RCC 7860 (cell line): Measurements from ENCODE around the gene NPEPL1.
"Not testable (repeated sequence)": the region's sequence is repeated elsewhere in the genome, so short reads cannot be mapped to it uniquely, and the experiment has no call there.

ENCODE experiments used
- DNase-seq: peaks from one replicate; pipeline ENCODE4 v3.0.0-alpha.2; 2015; ENCODE audit warnings: low spot score
- FAIRE-seq: peaks from 2 replicates; lab custom pipeline; 2012; peaks lifted over from hg19 to GRCh38; lab: Jason Lieb, UNC

The NPEPL1 gene

DNA sequence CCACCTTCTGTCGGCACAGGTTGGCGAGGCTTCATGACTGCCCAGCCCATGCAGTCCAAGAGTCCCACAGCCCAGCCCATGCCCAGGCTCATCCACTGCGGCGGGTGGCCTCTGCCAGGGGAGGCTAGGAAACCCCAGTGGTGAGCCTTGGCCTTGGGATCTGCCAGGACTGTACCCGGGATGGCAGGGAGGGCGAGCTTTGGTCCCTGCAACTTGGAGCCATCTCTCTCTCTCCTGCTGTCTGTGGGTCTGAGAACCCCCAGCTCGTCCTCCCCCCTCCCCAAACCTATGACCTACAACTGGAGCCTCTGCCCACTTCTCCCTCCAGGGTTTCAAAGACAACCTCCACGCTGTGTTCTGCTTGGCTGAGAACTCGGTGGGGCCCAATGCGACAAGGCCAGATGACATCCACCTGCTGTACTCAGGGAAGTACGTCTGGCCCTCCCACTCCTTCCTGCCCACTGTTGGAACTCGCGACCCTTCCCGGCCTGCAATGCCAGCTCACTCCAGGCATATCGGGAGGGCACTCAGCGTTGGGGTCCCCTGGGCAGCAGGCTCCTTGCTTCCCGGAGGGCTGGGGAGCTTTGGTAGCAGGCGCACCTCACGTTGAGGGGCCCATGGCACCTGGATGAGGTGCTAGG, 19.7 kb downstream of the NPEPL1 start:
- FAIRE-seq (no peak), DNase-seq (no peak)

DNA sequence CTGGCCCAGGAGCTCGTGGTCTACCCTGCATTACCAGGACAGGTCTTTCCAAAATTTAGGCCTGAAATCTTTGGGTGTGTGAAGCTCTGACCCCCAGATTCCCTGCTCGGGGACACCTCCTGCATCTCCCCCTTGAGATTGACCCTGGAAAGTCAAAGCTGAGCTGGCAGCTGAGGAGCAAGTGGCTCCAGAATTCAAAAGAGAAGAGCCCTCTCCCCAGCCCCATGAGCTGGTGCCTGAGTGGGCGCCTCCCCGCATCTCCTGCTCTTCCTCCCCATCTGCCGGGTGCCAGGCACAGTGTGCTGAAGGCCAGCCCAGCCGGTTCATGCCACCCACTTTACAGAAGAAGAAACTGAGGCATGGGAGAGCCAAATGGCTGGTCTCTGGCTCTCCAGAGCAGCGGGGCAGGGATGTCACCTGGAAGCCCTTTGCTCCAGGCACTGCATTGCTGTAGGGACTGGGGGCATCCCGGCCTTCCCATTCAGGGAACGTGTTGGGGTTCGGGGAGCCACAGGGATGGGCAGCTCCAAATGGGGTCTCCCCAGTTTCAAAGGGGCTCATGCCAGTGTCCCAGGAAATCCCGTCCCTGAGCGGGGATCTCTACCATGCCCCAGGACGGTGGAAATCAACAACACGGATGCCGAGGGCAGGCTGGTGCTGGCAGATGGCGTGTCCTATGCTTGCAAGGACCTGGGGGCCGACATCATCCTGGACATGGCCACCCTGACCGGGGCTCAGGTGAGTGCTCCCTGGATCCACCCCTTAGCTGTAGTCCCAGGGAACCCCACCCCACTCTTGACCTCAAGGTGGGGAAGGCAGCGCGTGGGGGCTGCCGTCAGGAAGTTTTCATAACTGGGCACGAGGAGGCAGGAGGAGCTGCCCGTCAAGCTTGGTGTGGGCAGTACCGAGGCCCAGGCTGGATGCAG, 20.5 kb downstream of the NPEPL1 start:
- FAIRE-seq (no peak), DNase-seq (no peak)

DNA sequence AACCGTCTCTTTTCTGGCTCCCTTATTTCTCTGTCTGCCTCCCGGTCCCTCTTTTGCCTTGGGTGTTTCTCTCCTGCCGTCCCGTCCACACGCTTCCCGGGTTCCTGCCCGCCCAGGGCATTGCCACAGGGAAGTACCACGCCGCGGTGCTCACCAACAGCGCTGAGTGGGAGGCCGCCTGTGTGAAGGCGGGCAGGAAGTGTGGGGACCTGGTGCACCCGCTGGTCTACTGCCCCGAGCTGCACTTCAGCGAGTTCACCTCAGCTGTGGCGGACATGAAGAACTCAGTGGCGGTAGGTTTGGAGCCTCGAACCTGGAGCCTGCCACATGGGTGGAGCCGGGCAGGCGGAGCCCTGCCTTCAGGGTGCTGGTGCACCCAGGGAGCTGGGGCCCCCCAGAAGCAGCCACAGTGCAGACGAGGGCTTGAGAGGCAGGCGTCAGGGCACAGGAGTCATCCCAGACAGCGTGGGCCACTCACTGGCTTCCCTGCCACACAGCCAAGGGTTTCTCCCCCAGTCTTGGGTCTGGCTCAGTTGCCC, 21.3 kb downstream of the NPEPL1 start:
- DNase-seq, result no peak
- FAIRE-seq, result no peak

DNA sequence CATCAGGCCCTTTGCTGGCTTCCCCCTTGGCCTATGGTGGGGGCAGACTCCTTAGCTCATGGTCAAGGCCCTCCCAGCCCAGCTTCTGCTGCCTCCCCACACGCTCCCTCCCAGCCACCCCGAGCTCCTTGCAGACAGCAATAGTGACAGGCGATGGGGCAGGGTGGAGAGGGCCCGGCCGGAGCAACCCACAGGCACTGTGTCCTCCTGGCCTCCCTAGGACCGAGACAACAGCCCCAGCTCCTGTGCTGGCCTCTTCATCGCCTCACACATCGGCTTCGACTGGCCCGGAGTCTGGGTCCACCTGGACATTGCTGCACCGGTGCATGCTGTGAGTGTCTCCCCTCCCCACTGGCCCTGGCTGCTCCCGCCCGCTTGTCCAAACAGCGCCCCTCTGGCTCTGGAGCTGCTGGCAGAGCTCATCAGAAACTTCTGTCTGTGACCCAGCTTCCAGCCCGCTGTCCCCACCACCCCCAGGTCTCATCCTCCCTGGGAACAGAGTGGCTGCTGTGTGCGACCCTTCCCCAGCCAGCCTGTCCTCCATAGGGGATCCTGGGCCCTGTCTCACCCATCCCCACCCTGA, 21.8 kb downstream of the NPEPL1 start:
- DNase-seq (no peak), FAIRE-seq (no peak)

DNA sequence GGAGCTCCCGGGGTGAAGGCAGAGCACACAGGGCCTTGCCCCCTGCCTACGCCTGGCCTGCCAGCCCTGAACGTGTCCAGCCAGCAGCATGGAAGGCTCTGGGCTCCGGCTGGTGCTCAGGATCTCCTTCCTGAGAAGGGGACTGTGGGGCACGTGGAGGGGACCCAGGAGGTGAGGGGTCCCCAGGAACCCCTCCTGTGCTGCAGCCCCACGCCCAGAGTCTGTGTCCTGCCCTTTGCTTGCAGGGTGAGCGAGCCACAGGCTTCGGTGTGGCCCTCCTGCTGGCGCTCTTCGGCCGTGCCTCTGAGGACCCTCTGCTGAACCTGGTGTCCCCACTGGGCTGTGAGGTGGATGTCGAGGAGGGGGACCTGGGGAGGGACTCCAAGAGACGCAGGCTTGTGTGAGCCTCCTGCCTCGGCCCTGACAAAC, 22.3 kb downstream of the NPEPL1 start:
- DNase-seq (no peak), FAIRE-seq (no peak)

DNA sequence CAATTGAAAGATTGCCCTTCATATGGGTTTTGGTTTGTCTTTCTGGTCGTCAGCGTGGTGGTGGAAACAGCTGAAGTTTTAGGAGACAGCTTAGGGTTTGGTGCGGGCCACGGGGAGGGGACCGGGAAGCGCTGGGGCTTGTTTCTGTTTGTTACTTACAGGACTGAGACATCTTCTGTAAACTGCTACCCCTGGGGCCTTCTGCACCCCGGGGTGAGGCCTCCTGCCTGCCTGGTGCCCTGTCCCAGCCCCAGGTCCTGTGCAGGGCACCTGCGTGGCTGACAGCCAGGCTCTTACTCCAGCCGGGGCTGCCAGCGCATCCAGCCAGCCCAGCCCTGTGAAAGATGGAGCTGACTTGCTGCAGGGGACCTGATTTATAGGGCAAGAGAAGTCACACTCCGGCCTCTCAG, 22.8 kb downstream of the NPEPL1 start:
- FAIRE-seq (no peak), DNase-seq (no peak)

DNA sequence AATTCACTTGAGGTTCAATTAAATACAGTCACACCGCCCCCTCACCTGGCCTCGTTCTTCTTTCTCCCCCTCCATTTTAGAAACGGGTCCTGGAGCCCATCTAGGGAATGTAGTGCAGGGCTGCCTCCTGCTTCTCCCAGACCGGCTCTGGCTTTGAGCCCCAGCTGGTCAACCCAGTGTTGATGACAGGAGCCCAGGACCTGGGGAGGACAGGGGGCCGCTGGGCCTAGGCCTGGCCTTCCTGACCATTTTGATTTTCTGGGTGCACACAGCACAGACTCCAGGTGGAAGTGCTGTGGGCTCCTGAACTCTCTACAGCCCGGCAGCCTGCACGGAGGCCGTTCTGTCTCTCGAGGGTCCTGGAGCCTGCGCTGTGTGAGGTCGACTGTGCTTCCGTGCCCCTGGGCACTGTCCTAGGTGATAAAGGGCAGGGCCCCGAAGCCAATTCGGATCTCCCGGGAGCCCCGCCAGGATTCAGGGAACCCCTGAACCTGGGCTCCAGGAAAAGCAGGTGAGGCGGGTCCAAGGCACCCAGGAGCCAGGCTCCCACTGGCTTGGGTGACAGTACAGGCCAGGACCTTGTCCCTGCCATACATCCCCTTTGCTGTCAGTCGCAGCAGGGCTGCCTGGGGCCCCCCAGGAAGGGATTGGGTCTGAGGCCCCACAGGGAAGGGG, 23.3 kb downstream of the NPEPL1 start:
- DNase-seq, result no peak
- FAIRE-seq, result no peak

DNA sequence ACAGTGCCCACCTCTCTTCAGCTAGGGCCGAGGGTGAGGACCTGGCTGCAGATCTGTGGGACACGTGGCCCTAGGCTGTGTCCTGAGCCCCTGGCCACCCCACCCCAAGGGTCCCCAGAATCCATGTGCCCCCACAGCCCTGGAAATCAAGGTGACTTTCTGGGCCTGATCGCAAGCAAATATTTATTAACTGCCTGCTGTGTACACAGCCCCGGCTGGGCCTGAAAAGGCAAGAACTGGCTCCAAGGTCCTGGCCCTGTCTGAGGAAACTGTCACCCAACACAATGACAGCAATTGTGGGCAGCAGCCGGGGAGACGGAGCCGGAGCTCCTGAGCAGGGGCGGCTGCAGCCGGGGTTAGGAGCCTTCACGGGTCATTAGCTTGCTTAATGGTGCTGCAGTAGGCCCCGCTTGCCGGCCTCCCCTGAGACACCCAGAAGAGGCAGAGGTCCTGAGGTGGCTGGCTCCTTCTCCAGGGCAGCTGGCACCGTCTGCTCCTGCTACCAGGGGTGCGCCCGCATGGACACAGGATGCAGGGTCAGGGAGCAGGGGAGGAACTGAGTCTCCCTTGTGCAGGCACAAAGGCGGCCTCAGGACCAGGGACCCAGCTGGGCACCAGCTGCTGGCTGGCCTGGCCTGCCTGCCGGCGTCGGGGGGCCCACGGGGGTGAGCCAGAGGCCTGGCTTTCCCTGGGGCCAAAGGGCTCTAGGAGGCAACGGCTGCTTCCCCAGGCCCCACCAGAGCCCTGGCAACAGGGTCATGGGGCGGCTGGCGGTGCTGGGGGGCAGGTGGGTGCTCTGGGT, 24.1 kb downstream of the NPEPL1 start:
- peak; percentile 62 for FAIRE-seq
- DNase-seq, result peak; percentile 34

DNA sequence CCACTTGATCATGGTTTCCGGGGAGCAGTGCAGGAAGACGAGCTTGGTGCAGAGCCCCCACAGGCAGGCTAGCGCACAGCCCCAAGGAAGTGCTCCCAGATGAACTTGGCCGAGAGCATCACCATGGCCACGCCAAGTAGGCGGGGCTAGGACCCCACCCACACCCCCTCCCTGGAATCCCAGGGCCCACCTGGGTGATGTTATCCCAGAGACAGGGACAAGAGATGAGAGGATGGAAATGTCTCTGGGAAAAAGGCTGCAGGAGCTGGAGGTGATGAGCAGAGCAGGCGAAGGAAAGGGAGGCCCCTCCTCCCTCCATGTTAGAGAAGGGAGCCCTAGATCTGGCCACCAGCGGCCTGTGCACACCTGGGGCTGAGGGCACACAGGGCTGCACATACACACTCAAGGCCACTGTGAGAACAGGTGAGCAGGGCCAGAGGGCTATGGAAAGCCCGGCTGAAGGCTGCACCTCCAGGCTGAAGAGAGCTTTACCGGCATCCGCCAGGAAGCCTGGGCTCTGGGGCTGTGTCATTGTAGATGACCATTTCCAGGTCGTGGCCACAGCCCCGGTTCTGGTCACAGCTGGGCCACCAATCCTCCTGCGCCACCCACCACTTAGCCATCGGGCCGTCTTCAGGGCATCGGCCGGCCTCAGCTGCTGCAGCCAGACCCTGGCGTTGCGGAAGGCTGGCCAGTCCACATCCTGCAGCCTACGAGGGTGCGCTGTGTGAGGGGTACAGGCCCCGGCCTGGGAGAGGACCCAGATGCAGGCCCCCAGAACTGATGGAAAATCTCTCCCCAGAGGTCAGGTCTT, 24.9 kb downstream of the NPEPL1 start:
- FAIRE-seq (no peak), DNase-seq (no peak)

DNA sequence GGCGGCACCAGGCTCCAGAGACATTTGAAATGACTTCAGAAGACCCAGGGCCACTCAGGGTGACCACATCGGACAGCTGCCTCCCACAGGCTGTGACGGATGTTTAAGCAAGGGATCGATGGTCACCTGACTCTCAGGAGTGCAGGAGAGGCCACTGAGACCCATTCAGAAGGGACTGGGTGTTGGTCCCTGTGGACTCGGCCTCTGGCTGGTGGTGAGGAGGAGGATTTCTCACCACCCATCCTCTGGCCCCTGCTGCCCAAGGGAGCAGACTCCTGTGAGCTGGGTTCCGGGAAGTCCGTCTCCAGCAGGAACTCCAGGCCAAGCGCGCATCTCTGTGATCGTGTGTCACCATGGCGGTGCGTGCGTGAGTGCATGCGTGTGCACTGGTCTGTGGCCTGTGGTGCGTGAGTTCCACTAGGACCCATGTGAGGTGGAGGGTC, 25.5 kb downstream of the NPEPL1 start:
- DNase-seq, result no peak
- FAIRE-seq, result no peak

DNA sequence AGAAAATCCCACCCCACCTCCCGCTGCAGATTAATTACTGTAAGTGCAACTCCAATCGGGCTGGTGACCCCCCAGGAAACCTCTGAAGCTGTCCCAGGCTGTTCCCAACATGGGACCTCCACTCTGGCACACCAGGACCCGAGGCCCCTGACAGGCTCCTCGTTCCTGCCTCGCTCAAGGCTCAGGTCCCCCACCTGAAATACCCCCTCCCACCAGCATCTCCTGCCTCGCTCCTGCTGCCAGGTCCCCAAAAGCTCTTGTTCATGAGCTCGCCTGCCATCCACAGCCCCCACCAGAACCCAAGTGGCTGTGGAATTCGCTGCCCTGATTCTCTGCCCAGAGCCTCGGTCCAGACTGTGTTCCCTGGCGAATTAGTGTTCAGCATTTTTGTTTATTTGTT, 26.1 kb downstream of the NPEPL1 start:
- DNase-seq (no peak), FAIRE-seq (no peak)

DNA sequence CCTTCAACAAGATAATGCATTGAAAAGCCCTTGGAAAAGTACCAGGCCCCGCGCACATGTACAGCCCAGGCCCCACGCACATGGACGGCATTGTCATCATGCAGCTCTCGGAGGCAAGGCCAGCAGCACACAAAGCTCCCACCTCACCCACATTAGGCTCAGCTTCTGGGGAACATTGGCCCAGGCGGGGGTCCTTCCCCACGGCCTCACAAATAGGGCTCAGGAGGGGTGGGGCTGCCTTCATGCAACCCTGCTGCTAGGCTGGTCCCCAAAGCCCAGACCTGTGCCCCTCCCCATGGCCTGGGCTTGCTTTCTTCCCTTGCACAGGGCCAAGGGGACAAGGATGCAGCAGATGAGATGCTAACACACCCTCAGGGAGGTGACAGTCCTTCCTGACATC, 26.7 kb downstream of the NPEPL1 start:
- no peak for FAIRE-seq
- no peak for DNase-seq

DNA sequence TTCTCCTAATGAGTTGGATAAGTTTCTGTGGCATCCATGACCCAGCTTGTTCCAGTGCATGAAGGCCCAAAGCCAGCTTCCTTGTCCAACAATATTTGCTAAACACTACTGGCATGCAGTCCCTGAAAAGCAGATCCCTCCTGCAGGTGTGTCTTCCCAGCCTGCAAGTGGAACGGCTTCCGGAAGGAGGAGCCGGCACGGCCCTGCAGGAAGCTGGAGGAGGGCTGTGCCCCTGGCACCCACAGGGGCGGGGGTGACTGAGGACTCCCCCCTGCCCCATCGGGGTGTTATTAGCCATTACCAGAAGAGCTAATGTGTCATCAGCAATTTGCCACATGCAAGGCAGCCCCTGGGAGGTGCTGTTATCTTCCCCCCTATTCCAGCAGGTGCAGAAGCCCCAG, 27.4 kb downstream of the NPEPL1 start:
- no peak for FAIRE-seq
- no peak for DNase-seq

DNA sequence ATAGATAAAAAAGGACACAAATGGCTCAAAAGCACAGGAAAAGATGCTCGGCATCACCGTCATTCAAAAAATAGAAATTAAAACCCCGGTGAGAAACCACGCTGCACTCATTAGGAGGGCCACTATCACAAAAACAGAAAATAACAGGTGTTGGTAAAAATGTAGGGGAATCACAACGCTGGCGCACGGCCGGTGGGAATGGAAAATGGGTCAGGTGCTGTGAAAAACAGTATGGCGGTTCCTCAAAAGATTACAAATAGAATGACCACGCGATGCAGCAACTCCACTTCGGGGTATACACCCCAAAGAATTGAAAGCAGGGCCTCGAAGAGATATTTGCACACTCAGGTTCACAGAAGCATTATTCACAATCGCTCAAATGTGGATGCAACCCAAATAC, 28.3 kb downstream of the NPEPL1 start:
- DNase-seq (no peak), FAIRE-seq (no peak)

DNA sequence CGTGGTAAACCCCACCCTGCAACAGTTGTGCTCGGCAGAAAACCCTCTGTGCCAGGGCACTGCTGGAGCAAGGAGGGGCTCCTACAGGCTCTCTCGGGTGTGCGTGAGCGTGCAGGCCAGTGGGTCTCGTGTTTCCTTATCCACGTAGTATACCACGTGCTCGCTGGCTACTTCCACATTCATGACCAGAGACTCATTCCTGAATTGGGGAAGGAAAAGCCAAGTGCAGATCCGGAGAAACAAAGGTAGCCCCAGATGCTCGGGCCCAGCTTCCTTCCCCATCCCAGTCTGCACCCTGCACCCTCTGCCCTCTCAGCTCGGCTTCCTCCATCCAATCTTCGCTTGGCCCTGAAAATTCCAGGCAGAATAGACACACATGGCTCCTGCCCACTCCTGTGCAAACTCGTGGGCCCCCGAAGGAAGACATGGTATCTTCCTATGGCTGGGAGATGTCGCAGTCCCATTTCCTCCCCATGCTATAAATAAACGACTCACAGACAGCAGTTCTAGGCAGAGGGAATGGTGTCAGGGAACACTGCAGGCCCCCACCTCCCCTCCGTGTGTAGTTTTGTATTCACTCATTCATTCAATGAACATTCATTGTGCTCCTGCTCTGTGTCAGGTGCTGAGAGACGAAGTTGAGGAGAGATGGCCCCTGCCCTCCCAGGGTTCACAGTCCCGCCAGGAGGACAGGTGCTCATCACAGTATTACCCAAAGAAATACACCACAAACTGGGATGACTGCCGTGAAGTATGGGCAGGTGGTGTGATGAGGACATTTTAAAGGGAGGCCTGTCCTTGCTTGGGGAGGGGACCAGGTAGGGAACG, 29.6 kb downstream of the NPEPL1 start:
- DNase-seq, result no peak
- FAIRE-seq, result no peak

DNA sequence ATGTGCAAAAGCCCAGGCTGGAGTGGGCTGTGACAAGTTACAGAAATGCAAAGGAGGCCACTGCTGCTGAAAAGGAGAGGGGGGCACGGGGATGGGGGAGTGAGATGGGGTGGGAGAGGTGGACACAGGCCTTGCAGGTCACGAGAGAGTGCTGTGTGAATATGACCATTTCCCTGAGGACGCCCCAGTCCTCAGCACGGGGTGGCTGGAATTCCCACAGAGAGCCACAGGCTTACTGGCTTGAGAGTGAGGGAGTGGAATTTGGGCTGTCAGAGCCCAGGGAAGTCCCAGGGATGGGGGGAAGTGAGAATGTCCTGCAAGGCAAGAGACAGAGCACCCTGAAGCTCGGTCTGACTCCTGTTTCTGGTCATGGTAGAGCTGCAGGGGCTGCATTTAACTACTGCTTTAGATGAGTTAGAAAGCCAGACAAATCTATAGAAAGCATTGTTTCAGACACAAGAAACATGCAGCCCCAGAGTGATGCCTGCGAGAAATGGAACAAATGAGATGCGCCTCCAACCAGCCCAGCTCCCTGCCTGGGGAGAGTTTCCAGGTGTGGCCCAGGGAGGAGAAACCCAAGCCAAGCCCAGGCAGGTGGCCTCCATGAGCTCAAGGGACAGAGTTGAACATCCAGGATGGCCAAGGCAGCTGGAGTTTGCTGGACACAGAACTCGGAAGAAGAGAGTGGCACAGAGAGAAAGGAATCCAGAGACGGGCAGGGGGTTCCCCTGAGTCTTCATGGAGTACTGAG, 30.5 kb downstream of the NPEPL1 start:
- DNase-seq, result no peak
- FAIRE-seq, result no peak

DNA sequence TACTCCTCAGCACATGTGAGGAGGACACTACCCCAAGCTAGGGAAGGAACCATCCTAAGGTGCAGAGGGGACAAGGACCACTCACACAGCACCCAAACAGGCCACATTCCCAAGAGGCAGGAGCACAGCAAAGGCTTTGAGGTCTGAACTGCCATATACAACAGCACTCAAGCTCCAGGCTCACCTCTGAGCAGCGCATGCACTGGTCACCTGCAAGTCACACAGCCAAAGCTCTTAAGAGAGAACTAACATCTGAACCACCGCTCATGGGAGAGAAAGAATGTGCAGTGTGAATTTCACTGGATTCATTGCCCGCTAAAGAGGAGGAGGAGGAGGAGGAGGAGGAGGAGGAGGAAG, 31.0 kb downstream of the NPEPL1 start:
- no peak for DNase-seq
- FAIRE-seq, result no peak

DNA sequence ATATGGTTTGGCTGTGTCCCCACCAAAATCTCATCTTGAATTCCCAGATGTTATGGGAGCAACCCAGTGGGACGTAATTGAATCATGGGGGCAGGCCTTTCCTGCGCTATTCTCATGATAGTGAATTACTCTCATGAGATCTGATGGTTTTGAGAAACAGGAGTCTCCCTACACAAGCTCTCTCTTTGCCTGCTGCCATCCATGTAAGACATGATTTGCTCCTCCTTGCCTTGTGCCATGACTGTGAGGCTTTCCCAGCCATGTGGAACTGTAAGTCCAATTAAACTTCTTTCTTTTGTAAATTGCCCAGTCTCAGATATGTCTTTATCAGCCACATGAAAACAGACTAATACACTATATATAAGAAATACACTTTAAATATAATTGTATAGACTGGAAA, 33.6 kb downstream of the NPEPL1 start:
- not testable (repeated sequence) for DNase-seq, FAIRE-seq
